IPS-18a (cell line): ENCODE results near the gene NR2F1-AS1.

Experiments
- H3K27ac ChIP-seq: one replicate; pipeline ENCODE4 v1.5.1; 2013; ENCODE audit warnings: low read length
- H3K27me3 ChIP-seq: one replicate; pipeline ENCODE4 v1.6.1; 2013; ENCODE audit warnings: mild to moderate bottlenecking, low read length; ENCODE audit not compliant: control insufficient read depth, insufficient read depth
- H3K36me3 ChIP-seq: one replicate; pipeline ENCODE4 v1.6.1; 2013; ENCODE audit warnings: low read depth, low read length; ENCODE audit not compliant: control insufficient read depth
- H3K4me1 ChIP-seq: one replicate; pipeline ENCODE4 v1.6.1; 2013; ENCODE audit warnings: low read depth, low read length; ENCODE audit not compliant: control insufficient read depth
- H3K4me3 ChIP-seq: one replicate; pipeline ENCODE4 v1.5.1; 2013; ENCODE audit warnings: low read length
- H3K9ac ChIP-seq: one replicate; pipeline ENCODE4 v1.6.1; 2013; ENCODE audit warnings: mild to moderate bottlenecking, low read length, moderate library complexity
- H3K9me3 ChIP-seq: one replicate; pipeline ENCODE4 v1.6.1; 2013; ENCODE audit warnings: low read depth, low read length; ENCODE audit not compliant: control insufficient read depth

The NR2F1-AS1 gene

GRCh38 chr5:93601071-93601801 lies 20.2 kb upstream of the NR2F1-AS1 start:
- peaks cover 3% of the 10 kb centered on the region for H3K9me3 ChIP-seq
- no peak overlapping the region for H3K9ac ChIP-seq
- H3K27ac ChIP-seq: no peak overlapping the region
- peaks cover 100% of the 10 kb centered on the region for H3K27me3 ChIP-seq
- no peak overlapping the region for H3K4me3 ChIP-seq
- H3K36me3 ChIP-seq: no peaks in the 10 kb centered on the region
- H3K4me1 ChIP-seq: peaks cover 22% of the 10 kb centered on the region

- H3K36me3 ChIP-seq: no peaks in the 10 kb centered on the region
- H3K4me1 ChIP-seq: peaks cover 29% of the 10 kb centered on the region
- H3K27me3 ChIP-seq: peaks cover 100% of the 10 kb centered on the region
- no peak overlapping the region for H3K9ac ChIP-seq
- H3K4me3 ChIP-seq: no peak overlapping the region
- peaks cover 3% of the 10 kb centered on the region for H3K9me3 ChIP-seq
- no peak overlapping the region for H3K27ac ChIP-seq
Observed at GRCh38 chr5:93600409-93601070, 19.5 kb upstream of the NR2F1-AS1 start.

- H3K36me3 ChIP-seq: no peaks in the 10 kb centered on the region
- H3K9me3 ChIP-seq: peaks cover 3% of the 10 kb centered on the region
- H3K4me3 ChIP-seq: no peak overlapping the region
- no peak overlapping the region for H3K27ac ChIP-seq
- H3K4me1 ChIP-seq: peaks cover 33% of the 10 kb centered on the region
- no peak overlapping the region for H3K9ac ChIP-seq
- H3K27me3 ChIP-seq: peaks cover 100% of the 10 kb centered on the region
Observed at GRCh38 chr5:93599399-93600120, 18.5 kb upstream of the NR2F1-AS1 start.

- Histone ChIP-seq H3K9me3 (peaks cover 3% of the 10 kb centered on the region), H3K4me3 (no peak overlapping the region), H3K27ac (no peak overlapping the region), H3K27me3 (peaks cover 100% of the 10 kb centered on the region), H3K36me3 (no peaks in the 10 kb centered on the region), H3K4me1 (peaks cover 33% of the 10 kb centered on the region), H3K9ac (no peak overlapping the region)
Observed at GRCh38 chr5:93599001-93599379, 18.0 kb upstream of the NR2F1-AS1 start.

- Histone ChIP-seq H3K4me1 (peaks cover 33% of the 10 kb centered on the region), H3K27me3 (peaks cover 100% of the 10 kb centered on the region), H3K9ac (no peak overlapping the region), H3K9me3 (no peaks in the 10 kb centered on the region), H3K4me3 (no peak overlapping the region), H3K27ac (no peak overlapping the region), H3K36me3 (no peaks in the 10 kb centered on the region)
Observed at GRCh38 chr5:93598091-93599000, 17.3 kb upstream of the NR2F1-AS1 start.

GRCh38 chr5:93596676-93597490 lies 15.9 kb upstream of the NR2F1-AS1 start:
- Histone ChIP-seq H3K4me1 (peaks cover 26% of the 10 kb centered on the region), H3K9ac (no peak overlapping the region), H3K27ac (no peak overlapping the region), H3K27me3 (peaks cover 100% of the 10 kb centered on the region), H3K9me3 (no peaks in the 10 kb centered on the region), H3K4me3 (peak overlapping the region; percentile 32), H3K36me3 (no peaks in the 10 kb centered on the region)

GRCh38 chr5:93596310-93596675 lies 15.3 kb upstream of the NR2F1-AS1 start:
- H3K27ac ChIP-seq: no peak overlapping the region
- peaks cover 100% of the 10 kb centered on the region for H3K27me3 ChIP-seq
- H3K4me1 ChIP-seq: peaks cover 25% of the 10 kb centered on the region
- H3K36me3 ChIP-seq: no peaks in the 10 kb centered on the region
- H3K4me3 ChIP-seq: peak overlapping the region; percentile 32
- no peak overlapping the region for H3K9ac ChIP-seq
- no peaks in the 10 kb centered on the region for H3K9me3 ChIP-seq

GRCh38 chr5:93595420-93596147 lies 14.6 kb upstream of the NR2F1-AS1 start:
- no peaks in the 10 kb centered on the region for H3K9me3 ChIP-seq
- peak overlapping the region; percentile 20 for H3K4me3 ChIP-seq
- H3K27ac ChIP-seq: no peak overlapping the region
- H3K27me3 ChIP-seq: peaks cover 100% of the 10 kb centered on the region
- no peaks in the 10 kb centered on the region for H3K36me3 ChIP-seq
- H3K9ac ChIP-seq: no peak overlapping the region
- peaks cover 25% of the 10 kb centered on the region for H3K4me1 ChIP-seq

- Histone ChIP-seq H3K9me3 (no peaks in the 10 kb centered on the region), H3K4me1 (peaks cover 24% of the 10 kb centered on the region), H3K27ac (no peak overlapping the region), H3K36me3 (no peaks in the 10 kb centered on the region), H3K9ac (no peak overlapping the region), H3K4me3 (no peak overlapping the region), H3K27me3 (peaks cover 100% of the 10 kb centered on the region)
Observed at GRCh38 chr5:93594591-93595419, 13.8 kb upstream of the NR2F1-AS1 start.
